A549 (cell line): ENCODE measurements around the gene CANT1. TPM values are rescaled to one million over a fixed set of nuclear protein-coding genes. Genes with fewer than 3 reads are reported as not detected.
"Not testable (repeated sequence)": the region's sequence is repeated elsewhere in the genome, so short reads cannot be mapped to it uniquely, and the experiment has no call there.

Experiments used
- ATAC-seq, 2 experiments: fragments of 200-7000 bp in 1 of 2; fragments of >200 bp in 1 of 2; cut with Nextera tagmentation in 1 of 2; cut with Tn5 transposase in 1 of 2; 3 replicates each; pipeline versions ENCODE4 v1.8.0 to v1.9.1; 2018 to 2020; ENCODE audit warnings: mild to moderate bottlenecking in 1 of 2, moderate library complexity in 1 of 2
- CTCF ChIA-PET: fragments of 300-600 bp; sonication (Branson Sonifier 250); formaldehyde crosslinking; extraction: SDS; loops from one replicate; lab custom pipeline; 2021; ENCODE audit warnings: antibody characterized with exemption, inconsistent platforms; lab: Yijun Ruan, JAX
- POLR2A ChIA-PET: fragments of 350-600 bp; formaldehyde crosslinking; extraction: SDS; loops from one replicate; lab custom pipeline; 2021; ENCODE audit warnings: antibody characterized with exemption, inconsistent platforms; lab: Yijun Ruan, JAX
- DNase-seq, 2 experiments: peaks; one replicate each; pipeline versions ENCODE4 v3.0.0 to v3.0.0-alpha.2; 2011 to 2016; ENCODE audit warnings: low read depth in 1 of 2, low spot score in 1 of 2
- FAIRE-seq: peaks from 2 replicates; lab custom pipeline; 2011; peaks lifted over from hg19 to GRCh38; lab: Jason Lieb, UNC
- H3K27ac ChIP-seq, 2 experiments: fragments of >200 bp; sonication (Bioruptor Twin); formaldehyde crosslinking; 3 replicates each; pipeline ENCODE4 v1.5.1; 2016 to 2017
- H3K4me1 ChIP-seq: fragments of >200 bp; sonication (Bioruptor Twin); formaldehyde crosslinking; 3 replicates; pipeline ENCODE4 v1.6.1; 2016
- H3K4me2 ChIP-seq: fragments of >200 bp; sonication (Bioruptor Twin); formaldehyde crosslinking; 3 replicates; pipeline ENCODE4 v1.6.1; 2016
- H3K4me3 ChIP-seq: fragments of >200 bp; sonication (Bioruptor Twin); formaldehyde crosslinking; 3 replicates; pipeline ENCODE4 v1.5.1; 2016
- H3K9me3 ChIP-seq: fragments of >200 bp; sonication (Bioruptor Twin); formaldehyde crosslinking; 3 replicates; pipeline ENCODE4 v1.6.1; 2016
- ATOH8 ChIP-seq: fragments of 250-450 bp; sonication (Bioruptor Pico); IDR thresholded peaks from 2 replicates; pipeline ENCODE4 v1.5.0; 2020; ENCODE audit warnings: low read depth, mild to moderate bottlenecking, moderate library complexity
- FOSB ChIP-seq: fragments of 250-450 bp; sonication (Bioruptor Pico); IDR thresholded peaks from 2 replicates; pipeline ENCODE4 v1.5.0; 2020; ENCODE audit warnings: mild to moderate bottlenecking, moderate library complexity
- FOSL2 ChIP-seq, 2 experiments: fragments of 450-650 bp in 1 of 2; fragments of >200 bp in 1 of 2; sonication (Bioruptor Twin) in 1 of 2; formaldehyde crosslinking; IDR thresholded peaks; 2 replicates each; pipeline versions ENCODE4 v1.5.0 to v1.6.1; 2016 to 2020; ENCODE audit warnings: mild to moderate bottlenecking in 1 of 2, moderate library complexity in 1 of 2
- HDAC2 ChIP-seq: fragments of 200-600 bp; sonication (generic); IDR thresholded peaks from 2 replicates; pipeline ENCODE4 v1.6.1; 2016
- HEYL ChIP-seq: fragments of 250-450 bp; sonication (Bioruptor Pico); IDR thresholded peaks from 2 replicates; pipeline ENCODE4 v1.8.0; 2021; ENCODE audit warnings: mild to moderate bottlenecking, moderate library complexity
- USF2 ChIP-seq: fragments of 450-650 bp; IDR thresholded peaks from 2 replicates; pipeline ENCODE4 v1.6.1; 2014; ENCODE audit warnings: antibody characterized with exemption
- ZNF302 ChIP-seq: fragments of 250-450 bp; sonication (Bioruptor Pico); IDR thresholded peaks from 2 replicates; pipeline ENCODE4 v1.9.0; 2021; ENCODE audit warnings: inconsistent platforms, mild to moderate bottlenecking, moderate library complexity
- WGBS: methylation state at CpG from one replicate; pipeline ENCODE4 v1.1.6; 2017; ENCODE audit errors: missing lambda C conversion rate; 5-methylcytosine and 5-hydroxymethylcytosine counted together
- polyA plus RNA-seq, 4 experiments: library from polyadenylated mRNA; depleted of rRNA in 3 of 4; stranded (reverse); fragments of >200 nt; fragmentation: RNase III in 1 of 4; extraction: RNeasy Plus Mini Kit Qiagen cat#74134 plus additional on column Dnase treatment in 1 of 4; gene quantifications; 2 replicates in 3 of 4; 3 replicates in 1 of 4; pipeline ENCODE4 v1.2.3, GENCODE V29; 2011 to 2017
- TF ChIP-seq, protein P1 (sequence below): fragments of 200-600 bp; sonication (generic); IDR thresholded peaks from 2 replicates; pipeline ENCODE4 v1.6.1; 2016; ENCODE audit warnings: antibody characterized with exemption, mild to moderate bottlenecking, moderate library complexity

CANT1 gene
- polyA plus RNA-seq, 2 of the 4 experiments (the other 2 are of a cell fraction) = 65.5 to 67.6 TPM

- TF ChIP-seq, protein P1, sequence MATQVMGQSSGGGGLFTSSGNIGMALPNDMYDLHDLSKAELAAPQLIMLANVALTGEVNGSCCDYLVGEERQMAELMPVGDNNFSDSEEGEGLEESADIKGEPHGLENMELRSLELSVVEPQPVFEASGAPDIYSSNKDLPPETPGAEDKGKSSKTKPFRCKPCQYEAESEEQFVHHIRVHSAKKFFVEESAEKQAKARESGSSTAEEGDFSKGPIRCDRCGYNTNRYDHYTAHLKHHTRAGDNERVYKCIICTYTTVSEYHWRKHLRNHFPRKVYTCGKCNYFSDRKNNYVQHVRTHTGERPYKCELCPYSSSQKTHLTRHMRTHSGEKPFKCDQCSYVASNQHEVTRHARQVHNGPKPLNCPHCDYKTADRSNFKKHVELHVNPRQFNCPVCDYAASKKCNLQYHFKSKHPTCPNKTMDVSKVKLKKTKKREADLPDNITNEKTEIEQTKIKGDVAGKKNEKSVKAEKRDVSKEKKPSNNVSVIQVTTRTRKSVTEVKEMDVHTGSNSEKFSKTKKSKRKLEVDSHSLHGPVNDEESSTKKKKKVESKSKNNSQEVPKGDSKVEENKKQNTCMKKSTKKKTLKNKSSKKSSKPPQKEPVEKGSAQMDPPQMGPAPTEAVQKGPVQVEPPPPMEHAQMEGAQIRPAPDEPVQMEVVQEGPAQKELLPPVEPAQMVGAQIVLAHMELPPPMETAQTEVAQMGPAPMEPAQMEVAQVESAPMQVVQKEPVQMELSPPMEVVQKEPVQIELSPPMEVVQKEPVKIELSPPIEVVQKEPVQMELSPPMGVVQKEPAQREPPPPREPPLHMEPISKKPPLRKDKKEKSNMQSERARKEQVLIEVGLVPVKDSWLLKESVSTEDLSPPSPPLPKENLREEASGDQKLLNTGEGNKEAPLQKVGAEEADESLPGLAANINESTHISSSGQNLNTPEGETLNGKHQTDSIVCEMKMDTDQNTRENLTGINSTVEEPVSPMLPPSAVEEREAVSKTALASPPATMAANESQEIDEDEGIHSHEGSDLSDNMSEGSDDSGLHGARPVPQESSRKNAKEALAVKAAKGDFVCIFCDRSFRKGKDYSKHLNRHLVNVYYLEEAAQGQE = no peak
- TF ChIP-seq FOSB (CRISPR knock-in tag) (no peak), HDAC2 (no peak)
These were observed 22.7 kb upstream of the CANT1 start (continued) for GRCh38 chr17:79031996-79032875.

DNA sequence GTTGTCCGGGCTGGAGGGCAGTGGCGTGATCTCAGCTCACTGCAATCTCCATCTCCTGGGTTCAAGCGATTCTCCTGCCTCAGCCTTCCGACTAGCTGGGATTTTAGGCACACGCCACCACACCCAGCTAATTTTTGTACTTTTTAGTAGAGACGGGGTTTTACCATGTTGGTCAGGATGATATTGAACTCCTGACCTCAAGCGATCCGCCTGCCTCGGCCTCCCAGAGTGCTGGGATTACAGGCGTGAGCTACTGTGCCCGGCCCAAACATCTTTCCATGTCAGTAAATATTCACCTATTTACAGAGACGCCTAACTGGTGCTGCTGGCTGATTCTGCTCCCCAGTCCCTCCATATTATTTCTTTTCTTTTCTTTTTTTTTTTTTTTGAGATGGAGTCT, 21.1 kb upstream of the CANT1 start:
- CTCF ChIA-PET = interaction anchor here (0.8 to 18.2 kb wide), 4 partner anchors 9 to 56 kb away, joined by 3 to 376 read pairs (median 132); partner anchors contain the start of gene CANT1
- FAIRE-seq, H3K4me3 ChIP-seq, H3K4me2 ChIP-seq, H3K27ac ChIP-seq, H3K9me3 ChIP-seq, DNase-seq, ATAC-seq: not testable (repeated sequence)
- POLR2A ChIA-PET = interaction anchor here (1.0 kb wide), 1 partner anchor 21 kb away, joined by 3 read pairs; the partner anchor contains the start of gene CANT1
- 92% methylated on average over 12 of the region's 12 CpGs for WGBS
- H3K4me1 ChIP-seq = peaks cover 35% of the 10 kb centered on the region

DNA sequence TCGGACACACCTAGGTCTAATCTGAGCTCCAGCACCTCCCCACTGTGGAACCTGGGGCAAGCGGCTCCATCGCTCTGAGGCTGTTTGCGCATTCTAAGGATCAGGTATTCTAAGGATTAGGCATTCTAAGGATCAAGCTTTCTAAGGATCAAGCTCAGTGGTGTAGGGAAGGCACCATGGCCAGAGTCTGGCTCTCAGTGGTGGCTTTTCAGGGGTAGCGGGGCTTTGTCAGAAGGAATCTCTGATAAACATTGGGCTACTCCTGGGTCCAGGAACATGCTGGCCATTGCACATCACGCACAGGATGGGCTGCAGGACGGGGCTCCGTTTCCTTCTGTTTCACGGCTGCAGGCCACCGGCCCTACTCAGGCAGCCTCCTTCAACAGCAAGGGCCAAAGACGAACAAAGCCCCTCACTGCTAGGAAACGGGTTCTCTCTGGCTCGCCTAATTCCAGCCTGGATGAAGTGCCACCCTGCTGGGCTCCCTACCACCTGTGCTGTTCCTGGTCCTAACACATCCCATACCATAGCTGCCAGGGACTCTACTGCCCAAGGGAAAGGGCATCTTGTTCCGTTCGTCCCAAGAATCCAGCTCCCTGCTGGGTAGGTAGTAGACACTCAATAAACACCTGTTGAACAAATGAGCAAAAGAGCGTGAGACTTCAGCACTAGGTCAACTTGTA, 19.9 kb upstream of the CANT1 start:
- DNase-seq (no peak), FAIRE-seq (no peak), ATAC-seq (no peak)
- Histone ChIP-seq H3K4me2 (no peak overlapping the region), H3K27ac (peak overlapping the region; percentile 8 to 88; a peak in 3 of 6 replicates), H3K4me3 (no peak overlapping the region), H3K4me1 (peaks cover 45% of the 10 kb centered on the region), H3K9me3 (no peaks in the 10 kb centered on the region)
- 97% methylated on average over 16 of the region's 16 CpGs for WGBS
- POLR2A ChIA-PET = interaction anchor here (1.0 to 3.5 kb wide), 3 partner anchors 9 to 20 kb away, joined by 3 to 34 read pairs (median 6); partner anchors contain the start of gene CANT1
- no peak for TF ChIP-seq FOSL2 (IDR thresholded peaks at IDR 0.05)
- TF ChIP-seq FOSL2 (CRISPR knock-in tag; IDR thresholded peaks at IDR 0.05) = no peak
- TF ChIP-seq ZNF302 (CRISPR knock-in tag) = no peak
- TF ChIP-seq ATOH8 (CRISPR knock-in tag) = no peak
- no peak for TF ChIP-seq USF2
- no peak for TF ChIP-seq HEYL (CRISPR knock-in tag)
- CTCF ChIA-PET = interaction anchor here (0.7 to 18.2 kb wide), 9 partner anchors 10 to 91 kb away, joined by 3 to 376 read pairs (median 30); partner anchors contain the start of gene CANT1
